Stimulated activated CD4-positive, alpha-beta T cell treated with anti-CD3 and anti-CD28 coated beads, Interleukin-2, amount 100 ng/mL, for 24 hours (primary cell): ENCODE results near the gene BAHD1.

ENCODE experiments used
- DNase-seq, 2 donors: peaks; one replicate each; pipeline ENCODE4 v3.0.0-alpha.2; 2020

Gene BAHD1

DNA sequence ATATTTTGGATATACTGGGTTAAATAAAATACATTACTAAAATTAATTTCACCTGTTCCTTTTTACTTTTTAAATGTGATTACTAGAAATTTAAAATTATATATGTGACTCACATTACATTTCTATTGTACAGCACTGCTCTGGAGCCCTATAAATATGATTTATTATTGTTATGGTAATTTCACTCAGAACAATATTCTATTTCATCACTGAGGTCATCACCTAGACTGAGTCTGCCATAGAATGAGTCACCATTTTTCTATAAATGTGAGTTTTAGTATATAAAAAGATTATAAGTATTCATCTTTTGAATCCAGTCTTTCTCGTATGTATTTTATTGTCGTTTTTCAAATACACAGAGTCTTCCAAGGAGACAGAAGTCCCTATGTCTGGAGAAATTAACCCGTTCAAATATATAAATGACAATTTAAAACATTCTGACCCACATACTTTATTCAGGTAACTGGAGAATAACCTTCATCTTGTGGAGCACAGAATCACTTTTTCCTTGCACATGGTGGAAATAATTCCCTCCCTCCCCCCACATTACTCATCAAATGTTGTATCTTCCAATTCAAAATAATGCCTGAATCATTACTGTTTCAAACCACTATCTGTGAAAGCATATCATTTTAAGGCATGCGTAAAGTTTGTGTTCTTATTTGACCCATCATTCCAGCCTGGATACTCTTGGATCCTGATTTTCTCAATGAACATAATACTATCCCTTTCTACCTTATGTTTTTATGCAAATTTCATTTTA, 60.0 kb downstream of the BAHD1 start:
- DNase-seq = no peak

DNA sequence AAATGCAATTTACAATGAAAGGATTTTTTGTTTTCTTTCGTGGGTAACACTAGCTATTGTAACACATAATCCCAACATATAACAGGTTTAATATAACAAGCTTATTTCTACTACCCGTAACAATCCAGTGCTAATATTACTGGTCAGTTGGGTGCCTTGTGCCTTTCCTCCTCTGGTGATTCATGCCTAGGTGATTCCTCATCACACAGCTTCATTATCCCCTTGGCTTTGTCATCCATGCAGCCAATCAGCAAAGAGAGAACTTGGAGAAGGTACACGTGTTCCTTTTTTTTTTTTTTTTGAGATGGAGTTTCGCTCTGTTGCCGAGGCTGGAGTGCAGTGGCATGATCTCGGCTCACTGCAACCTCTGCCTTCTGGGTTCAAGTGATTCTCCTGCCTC, 60.7 kb downstream of the BAHD1 start:
- no peak for DNase-seq

DNA sequence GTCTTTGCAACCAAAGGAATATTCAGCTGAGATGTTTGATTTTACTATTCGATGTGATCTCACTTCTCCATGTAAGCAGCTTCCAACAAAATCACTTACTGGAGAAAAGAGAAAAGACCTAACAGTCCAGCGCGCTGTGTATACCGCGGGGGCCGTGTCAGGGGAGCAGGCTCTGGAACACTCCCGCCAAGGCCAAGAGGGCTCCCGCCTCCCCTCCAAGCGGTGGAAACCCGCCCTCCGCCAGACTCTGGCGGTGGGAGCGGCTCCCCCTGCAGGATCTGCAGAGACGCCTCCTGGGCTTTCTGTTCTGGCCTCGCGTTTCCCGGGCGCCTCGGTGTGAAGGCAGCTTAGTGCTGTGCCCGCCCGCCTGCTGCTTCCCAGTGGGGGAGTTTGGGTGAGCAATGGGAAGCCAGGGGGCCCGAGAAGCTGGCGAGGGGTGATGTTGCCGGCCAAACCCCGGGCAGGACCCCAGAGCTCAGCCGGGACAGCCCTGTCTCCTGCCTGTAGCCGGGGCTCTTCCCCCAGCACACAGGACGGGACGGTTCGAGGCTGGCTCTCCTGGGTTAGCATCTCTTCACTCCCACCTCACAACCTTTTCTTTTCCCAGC, 66.3 kb downstream of the BAHD1 start:
- DNase-seq = peak; percentile 68 to 73

DNA sequence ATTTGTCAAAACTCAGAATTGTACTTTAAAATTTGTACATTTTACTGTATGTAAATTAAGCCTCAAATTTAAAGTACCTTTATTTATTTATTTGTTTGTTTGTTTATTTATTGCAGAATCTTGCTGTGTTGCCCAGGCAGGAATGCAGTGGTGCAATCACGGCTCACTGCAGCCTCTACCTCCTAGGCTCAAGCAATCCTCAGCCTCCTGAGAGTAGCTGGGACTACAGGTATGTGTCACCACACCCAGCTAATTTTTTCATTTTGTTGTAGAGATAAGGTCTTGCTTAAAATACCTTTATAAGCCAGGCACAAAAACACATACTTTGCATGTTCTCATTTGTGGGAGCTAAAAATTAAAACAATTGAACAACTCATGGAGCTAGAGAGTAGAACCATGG, 67.5 kb downstream of the BAHD1 start:
- no peak for DNase-seq

DNA sequence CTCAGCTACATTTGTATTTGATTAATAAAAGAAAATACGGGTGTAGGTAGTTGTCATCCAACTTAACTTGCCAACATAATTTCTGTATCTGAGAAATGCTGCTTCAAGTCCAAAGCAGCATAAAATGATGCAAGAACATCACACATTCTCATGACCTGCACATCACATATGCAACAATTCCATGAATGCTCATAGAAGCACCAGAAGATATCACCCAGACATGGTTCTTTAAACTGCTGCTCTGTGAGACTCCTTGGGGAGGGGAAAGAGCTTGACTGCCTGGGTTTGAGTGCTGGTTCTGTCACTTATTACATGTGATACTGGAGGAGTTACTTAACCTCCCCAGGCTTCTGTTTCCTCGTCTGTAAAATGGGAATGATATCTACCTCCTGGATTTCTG, 69.4 kb downstream of the BAHD1 start:
- DNase-seq = no peak

DNA sequence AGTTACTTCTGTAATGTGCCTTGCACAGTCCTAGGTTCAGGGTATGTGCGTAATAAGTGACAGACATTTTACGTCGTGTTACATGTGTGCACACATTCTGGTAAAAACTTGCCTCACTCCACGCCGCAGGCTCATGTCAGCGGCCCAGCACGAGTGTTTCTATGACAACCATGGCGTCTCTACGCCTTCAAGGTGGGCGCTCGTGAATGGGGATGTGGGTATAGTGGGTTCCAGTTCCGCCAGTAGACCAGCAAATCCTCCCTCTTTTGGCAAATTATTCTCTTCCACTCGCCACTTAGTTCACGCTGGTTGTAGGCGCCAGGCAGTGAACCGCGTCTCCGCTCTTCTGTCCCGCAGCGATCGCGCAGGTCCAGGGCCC, 70.3 kb downstream of the BAHD1 start:
- DNase-seq = peak in 1 of 2 donors; percentile 17

DNA sequence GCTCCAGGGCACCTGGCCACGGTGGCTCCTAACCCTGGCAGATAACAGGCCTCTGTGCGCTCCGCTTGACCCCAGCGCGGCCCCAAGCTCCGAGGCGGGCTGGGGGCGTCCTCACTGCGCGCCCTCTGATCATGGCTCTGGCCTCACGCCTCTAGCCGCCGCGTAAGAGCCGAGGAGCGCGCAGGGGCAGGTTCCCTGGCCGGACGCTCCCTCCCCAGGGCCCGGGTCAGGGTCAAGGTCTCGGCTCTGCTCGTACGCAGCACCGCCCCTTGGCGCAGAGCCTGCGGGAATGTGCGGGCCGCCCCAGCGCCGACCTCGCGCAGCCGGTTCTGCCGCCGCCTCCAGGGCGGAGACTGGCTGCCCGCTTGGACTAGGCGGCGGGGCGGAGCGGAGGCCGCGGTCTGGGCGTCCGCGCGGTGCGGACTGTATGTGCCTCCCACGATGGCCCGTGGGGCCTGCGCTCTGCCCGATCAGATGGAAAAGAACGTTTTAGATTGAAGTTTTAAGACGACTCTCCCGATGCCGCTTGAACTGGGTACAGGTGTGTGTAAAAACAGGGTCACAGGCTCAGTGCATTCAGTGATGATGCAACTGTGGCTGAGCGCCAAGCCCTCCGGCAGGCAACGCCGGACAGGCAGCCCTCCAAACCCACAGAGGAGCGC, 70.8 kb downstream of the BAHD1 start:
- DNase-seq = peak in 1 of 2 donors; percentile 38

DNA sequence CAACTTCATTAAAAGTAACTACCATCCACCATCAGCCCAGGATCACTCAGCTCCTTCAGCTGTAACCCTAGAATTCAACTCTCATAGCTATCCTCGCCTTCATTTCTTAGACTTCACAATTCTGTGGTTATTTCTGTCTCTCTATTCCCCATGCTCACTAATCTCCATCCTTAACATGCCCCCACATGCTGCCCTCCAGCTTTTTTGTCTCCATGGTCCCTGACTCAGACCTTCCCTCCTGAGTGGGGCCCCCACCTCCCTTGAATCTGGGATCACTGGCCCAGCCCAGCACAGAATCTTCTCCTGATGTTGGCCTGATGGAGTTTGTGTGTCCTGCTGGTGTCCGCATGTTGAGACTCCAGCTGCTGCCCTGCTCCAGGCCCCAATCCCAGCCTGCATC, 71.7 kb downstream of the BAHD1 start:
- DNase-seq = no peak

DNA sequence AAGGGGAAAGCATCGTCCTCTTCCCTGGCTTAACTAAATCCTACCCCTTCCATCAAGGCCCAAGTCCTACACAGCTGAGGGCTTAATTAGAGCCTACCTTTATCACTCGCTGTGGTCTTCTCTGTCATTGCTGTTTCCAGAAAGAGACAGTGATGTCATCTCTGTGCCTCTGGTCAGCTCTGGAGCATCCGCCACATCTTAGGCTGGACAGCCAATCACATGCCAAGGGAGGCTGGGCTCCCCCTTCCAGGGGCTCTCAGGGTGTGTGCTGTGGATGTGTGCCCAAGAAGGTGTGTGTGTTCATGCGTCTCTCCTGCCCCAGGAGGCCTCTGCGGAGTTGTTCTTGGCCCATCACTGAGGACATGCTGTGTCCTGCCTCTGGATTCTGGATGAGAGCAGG, 72.9 kb downstream of the BAHD1 start:
- no peak for DNase-seq

DNA sequence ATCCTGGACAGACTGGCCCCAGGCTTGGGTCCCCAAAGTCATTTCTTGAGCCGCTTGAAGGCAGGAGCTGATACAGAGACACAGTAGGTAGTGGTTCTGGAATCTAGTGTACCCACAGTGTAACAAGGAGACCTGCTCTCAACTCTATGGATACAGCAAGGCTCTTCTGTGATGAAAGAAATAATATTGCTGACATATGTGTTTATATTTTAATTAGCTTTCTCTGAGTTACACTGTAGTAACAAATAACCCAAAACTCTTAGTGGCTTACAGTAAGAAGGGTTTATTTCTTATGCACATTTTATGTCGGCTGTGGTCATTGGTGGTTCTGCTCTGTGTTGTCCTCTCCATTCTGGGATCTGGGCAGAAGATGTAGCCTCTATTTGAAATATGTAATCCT, 75.6 kb downstream of the BAHD1 start:
- no peak for DNase-seq
